Measurements from ENCODE around the gene GNG4.

Gene GNG4

GRCh38 chr1:235649368-235650163 is at the start of gene GNG4:
Gene GNG4 (minus strand): TSS chr1:235649784. CDS start chr1:235583838, 65,946 bp downstream.
- DNase-seq = peak; percentile 47 to 77

- no peak for DNase-seq
Observed at GRCh38 chr1:235697508-235697907, 47.9 kb upstream of the GNG4 start.

GRCh38 chr1:235689356-235689755 is 39.8 kb upstream of the GNG4 start:
- DNase-seq = no peak

GRCh38 chr1:235688096-235688495 is 38.5 kb upstream of the GNG4 start:
- no peak for DNase-seq

GRCh38 chr1:235683653-235684052 is 34.1 kb upstream of the GNG4 start:
- DNase-seq = no peak

GRCh38 chr1:235682216-235682615 is 32.6 kb upstream of the GNG4 start:
- no peak for DNase-seq

- DNase-seq = no peak
Observed at GRCh38 chr1:235679644-235680043, 30.1 kb upstream of the GNG4 start.

- no peak for DNase-seq
Observed at GRCh38 chr1:235679005-235679404, 29.4 kb upstream of the GNG4 start.

GRCh38 chr1:235675152-235675890 is 25.7 kb upstream of the GNG4 start:
- DNase-seq = no peak

- DNase-seq = no peak
Observed at GRCh38 chr1:235673981-235674380, 24.4 kb upstream of the GNG4 start.

GRCh38 chr1:235671992-235672391 is 22.4 kb upstream of the GNG4 start:
- no peak for DNase-seq

- DNase-seq = no peak
Observed at GRCh38 chr1:235670157-235670776, 20.7 kb upstream of the GNG4 start.

- no peak for DNase-seq
Observed at GRCh38 chr1:235669277-235669676, 19.7 kb upstream of the GNG4 start.

- DNase-seq = no peak
Observed at GRCh38 chr1:235663628-235664027, 14.0 kb upstream of the GNG4 start.

GRCh38 chr1:235661568-235661967 is 12.0 kb upstream of the GNG4 start:
- DNase-seq = no peak

- no peak for DNase-seq
Observed at GRCh38 chr1:235659186-235659771, 9.7 kb upstream of the GNG4 start.

GRCh38 chr1:235657747-235658526 is 8.4 kb upstream of the GNG4 start:
- DNase-seq = no peak

- DNase-seq = no peak
Observed at GRCh38 chr1:235657269-235657668, 7.7 kb upstream of the GNG4 start.

- DNase-seq = no peak
Observed at GRCh38 chr1:235652364-235652763, 2.8 kb upstream of the GNG4 start.

- DNase-seq = no peak
Observed at GRCh38 chr1:235651170-235651806, 1.7 kb upstream of the GNG4 start.

GRCh38 chr1:235650341-235651169 is 971 bp upstream of the GNG4 start:
- peak; percentile 62 to 68 for DNase-seq
